Measurements from ENCODE around the gene ADCY2.

Gene ADCY2

DNA sequence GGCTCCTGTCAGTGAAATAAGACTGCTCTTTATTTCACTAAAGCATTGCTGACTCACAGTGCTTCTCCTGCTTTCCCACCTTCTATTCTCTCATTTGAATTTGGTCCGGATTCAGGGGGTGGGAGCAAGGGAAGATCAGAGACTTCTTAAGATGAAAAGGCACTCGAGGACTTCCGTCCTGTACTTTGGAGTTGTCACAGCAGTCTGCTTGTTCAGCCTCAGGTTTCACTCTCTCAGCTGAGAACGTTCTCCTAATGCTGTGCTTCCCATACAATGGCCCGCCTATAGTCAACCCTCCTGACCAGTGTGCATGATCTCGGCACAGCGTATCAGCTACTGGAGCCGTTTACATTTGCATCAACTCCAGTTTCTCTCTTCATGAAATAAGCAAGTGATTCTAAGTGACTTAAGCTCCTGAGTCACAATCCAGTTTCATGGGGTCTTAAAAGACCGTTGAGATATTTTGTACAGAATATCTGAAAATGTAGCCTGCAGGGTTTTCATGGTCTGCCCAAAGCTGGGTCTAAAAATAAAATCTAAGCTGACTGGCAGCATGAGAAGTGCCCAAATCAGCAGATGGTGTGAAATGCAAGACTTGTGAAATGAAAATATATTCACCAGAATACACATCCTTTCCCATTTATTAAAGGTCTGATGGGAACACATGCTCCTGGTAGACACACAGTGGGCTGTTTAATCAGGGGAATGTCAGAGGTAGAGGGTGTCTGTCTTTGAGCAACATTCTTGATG is 145.0 kb downstream of the ADCY2 start:
- intact Hi-C loops (cut with DNase I; ENCODE audit: low total_unique reads) = no loop called here

GRCh38 chr5:7541898-7542297 is 146.0 kb downstream of the ADCY2 start:
- intact Hi-C loops (cut with DNase I; ENCODE audit: low total_unique reads) = no loop called here
- H3K4me3 ChIP-seq = no peak overlapping the region
- H3K4me1 ChIP-seq = no peaks in the 10 kb centered on the region
- H3K27me3 ChIP-seq = no peaks in the 10 kb centered on the region
- no peaks in the 10 kb centered on the region for H3K36me3 ChIP-seq
- H3K27ac ChIP-seq = no peak overlapping the region
- DNase-seq = no peak
- TF ChIP-seq, protein P1, sequence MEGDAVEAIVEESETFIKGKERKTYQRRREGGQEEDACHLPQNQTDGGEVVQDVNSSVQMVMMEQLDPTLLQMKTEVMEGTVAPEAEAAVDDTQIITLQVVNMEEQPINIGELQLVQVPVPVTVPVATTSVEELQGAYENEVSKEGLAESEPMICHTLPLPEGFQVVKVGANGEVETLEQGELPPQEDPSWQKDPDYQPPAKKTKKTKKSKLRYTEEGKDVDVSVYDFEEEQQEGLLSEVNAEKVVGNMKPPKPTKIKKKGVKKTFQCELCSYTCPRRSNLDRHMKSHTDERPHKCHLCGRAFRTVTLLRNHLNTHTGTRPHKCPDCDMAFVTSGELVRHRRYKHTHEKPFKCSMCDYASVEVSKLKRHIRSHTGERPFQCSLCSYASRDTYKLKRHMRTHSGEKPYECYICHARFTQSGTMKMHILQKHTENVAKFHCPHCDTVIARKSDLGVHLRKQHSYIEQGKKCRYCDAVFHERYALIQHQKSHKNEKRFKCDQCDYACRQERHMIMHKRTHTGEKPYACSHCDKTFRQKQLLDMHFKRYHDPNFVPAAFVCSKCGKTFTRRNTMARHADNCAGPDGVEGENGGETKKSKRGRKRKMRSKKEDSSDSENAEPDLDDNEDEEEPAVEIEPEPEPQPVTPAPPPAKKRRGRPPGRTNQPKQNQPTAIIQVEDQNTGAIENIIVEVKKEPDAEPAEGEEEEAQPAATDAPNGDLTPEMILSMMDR (IDR thresholded peaks at IDR 0.05) = no peak
- no peaks in the 10 kb centered on the region for H3K9me3 ChIP-seq

More for the DNA sequence above, 145.0 kb downstream of the ADCY2 start:
- Histone ChIP-seq H3K4me1 (no peaks in the 10 kb centered on the region), H3K27me3 (no peaks in the 10 kb centered on the region), H3K36me3 (no peaks in the 10 kb centered on the region), H3K4me3 (no peak overlapping the region), H3K9me3 (no peaks in the 10 kb centered on the region), H3K27ac (no peak overlapping the region)
- no peak for DNase-seq
- TF ChIP-seq, protein P1 (IDR thresholded peaks at IDR 0.05) = no peak

- intact Hi-C loops (cut with DNase I; ENCODE audit: low total_unique reads) = no loop called here
- Histone ChIP-seq H3K4me3 (no peak overlapping the region), H3K4me1 (no peaks in the 10 kb centered on the region), H3K9me3 (no peaks in the 10 kb centered on the region), H3K27ac (no peak overlapping the region), H3K27me3 (no peaks in the 10 kb centered on the region), H3K36me3 (no peaks in the 10 kb centered on the region)
- TF ChIP-seq, protein P1 (IDR thresholded peaks at IDR 0.05) = no peak
- no peak for DNase-seq
Observed at GRCh38 chr5:7546555-7546954, 150.6 kb downstream of the ADCY2 start.

DNA sequence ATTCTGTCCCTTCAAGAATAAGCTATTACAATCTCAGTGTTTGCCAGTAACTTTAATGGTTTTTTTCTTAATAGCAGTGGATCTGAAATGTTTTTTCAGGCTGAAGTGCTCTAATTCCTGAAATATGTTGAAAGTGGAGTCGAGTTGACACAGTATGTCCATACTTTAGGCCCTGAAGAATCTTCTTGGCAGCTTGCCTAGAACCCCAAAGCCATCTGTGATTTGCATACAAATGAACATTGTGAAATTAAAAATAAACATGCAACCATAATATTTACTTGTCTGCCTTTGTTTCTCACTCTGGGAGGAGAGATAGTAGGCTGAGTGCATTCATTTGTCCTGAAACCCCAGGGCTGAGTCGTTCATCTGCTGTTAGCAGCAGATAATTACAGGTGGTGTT is 152.7 kb downstream of the ADCY2 start:
- no peaks in the 10 kb centered on the region for H3K36me3 ChIP-seq
- H3K4me3 ChIP-seq = no peak overlapping the region
- intact Hi-C loops (cut with DNase I; ENCODE audit: low total_unique reads) = no loop called here
- no peak for DNase-seq
- no peaks in the 10 kb centered on the region for H3K4me1 ChIP-seq
- no peak overlapping the region for H3K27ac ChIP-seq
- TF ChIP-seq, protein P1 (IDR thresholded peaks at IDR 0.05) = no peak
- no peaks in the 10 kb centered on the region for H3K9me3 ChIP-seq
- no peaks in the 10 kb centered on the region for H3K27me3 ChIP-seq

DNA sequence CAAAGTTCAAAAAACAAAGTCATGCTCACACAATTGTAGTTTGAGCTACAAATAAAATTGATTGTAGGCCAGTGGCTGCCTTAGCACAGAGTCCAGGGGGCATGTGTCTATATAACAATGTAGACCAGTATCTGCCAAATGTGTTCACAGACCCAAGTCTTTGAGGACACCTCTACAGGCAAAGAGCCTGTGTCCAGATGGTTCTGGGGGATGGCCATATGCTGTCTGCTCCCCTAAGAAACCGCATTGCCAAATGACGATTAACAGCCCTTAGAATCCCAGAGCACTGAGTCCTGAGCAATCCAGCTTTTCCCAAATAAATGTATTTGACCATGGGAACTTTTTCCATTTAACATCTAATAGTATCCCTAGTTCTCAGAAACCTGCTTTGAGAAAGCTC is 169.6 kb downstream of the ADCY2 start:
- H3K4me1 ChIP-seq = no peaks in the 10 kb centered on the region
- intact Hi-C loops (cut with DNase I; ENCODE audit: low total_unique reads) = no loop called here
- no peaks in the 10 kb centered on the region for H3K27me3 ChIP-seq
- no peaks in the 10 kb centered on the region for H3K9me3 ChIP-seq
- no peak for DNase-seq
- no peak overlapping the region for H3K4me3 ChIP-seq
- no peaks in the 10 kb centered on the region for H3K36me3 ChIP-seq
- no peak overlapping the region for H3K27ac ChIP-seq
- TF ChIP-seq, protein P1 (IDR thresholded peaks at IDR 0.05) = no peak
